Stimulated activated CD8-positive, alpha-beta memory T cell treated with anti-CD3 and anti-CD28 coated beads, Interleukin-4, amount 100 ng/mL, for 4 hours (primary cell): ENCODE results near the gene OTOP3.
A peak's percentile ranks its signal among the peaks of the same experiment; 100 is the strongest.
"Not testable (repeated sequence)": the region's sequence is repeated elsewhere in the genome, so short reads cannot be mapped to it uniquely, and the experiment has no call there.

Experiments used
- DNase-seq, 2 donors: peaks; one replicate each; pipeline ENCODE4 v3.0.0-alpha.2; 2020; ENCODE audit warnings: low read depth in 2 of 2, low spot score in 1 of 2

OTOP3 gene

DNA sequence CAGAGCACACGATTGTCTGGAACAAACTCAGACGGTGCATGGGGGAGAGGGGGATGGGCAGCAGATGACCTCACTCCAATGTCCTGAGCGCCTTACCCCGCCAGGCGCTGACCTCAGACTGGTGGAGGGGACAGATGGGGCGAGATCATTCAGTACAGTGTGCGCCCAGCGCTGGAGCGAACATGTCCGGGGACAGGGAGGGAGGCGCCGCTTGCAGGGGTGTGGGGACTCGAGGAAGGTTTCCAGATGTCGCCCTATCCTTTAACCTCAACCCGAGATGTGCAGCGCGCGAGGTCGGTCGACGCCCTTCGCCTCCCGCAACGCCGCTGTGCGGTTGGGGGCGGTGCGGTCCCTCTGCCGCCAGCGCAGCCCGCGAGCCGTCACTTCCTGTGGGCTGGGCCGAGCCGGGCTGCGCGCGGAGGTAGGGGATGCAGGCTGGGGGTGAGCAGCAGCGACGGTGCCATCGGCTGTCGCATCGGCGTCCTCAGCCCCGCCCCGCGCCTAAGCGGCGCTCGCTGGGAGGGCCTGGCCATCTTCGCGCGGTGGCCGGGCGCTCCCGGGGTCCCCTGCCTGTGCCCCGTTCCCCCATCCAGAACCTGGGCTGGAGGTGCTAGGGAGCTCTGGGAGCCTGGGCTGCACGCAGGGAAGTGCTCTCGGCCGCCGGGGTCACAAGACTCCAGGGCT, 46.4 kb downstream of the OTOP3 start:
- peak; percentile 31 to 56 for DNase-seq

DNA sequence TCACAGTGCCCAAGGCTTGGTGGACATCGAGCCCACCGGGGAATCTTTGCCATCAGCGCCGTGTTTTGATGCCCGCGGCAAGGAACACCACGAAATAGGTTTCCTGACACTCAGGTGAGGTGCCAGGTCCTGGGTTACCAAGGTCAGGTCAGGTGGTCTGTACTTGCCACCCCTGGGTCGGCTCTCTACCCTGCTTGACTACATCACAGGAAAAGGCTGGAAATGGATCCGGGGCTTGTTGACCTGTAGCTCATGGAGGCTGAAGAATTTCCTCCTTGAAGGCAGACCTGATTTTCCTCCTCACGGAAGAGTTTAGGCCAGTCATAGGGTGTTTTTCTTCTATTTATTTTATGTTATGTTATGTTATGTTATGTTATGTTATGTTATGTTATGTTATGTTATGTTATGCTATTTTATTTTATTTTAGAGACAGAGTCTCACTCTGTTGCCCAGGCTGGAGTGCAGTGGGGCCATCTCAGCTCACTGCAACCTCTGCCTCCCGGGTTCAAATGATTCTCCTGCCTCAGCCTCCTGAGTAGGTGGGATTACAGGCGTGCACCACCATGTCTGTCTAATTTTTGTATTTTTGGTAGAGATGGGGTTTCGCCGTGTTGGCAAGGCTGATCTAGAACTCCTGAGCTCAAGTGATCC, 47.1 kb downstream of the OTOP3 start:
- not testable (repeated sequence) for DNase-seq

GRCh38 chr17:74986206-74986576, 50.5 kb downstream of the OTOP3 start:
- DNase-seq, result no peak

DNA sequence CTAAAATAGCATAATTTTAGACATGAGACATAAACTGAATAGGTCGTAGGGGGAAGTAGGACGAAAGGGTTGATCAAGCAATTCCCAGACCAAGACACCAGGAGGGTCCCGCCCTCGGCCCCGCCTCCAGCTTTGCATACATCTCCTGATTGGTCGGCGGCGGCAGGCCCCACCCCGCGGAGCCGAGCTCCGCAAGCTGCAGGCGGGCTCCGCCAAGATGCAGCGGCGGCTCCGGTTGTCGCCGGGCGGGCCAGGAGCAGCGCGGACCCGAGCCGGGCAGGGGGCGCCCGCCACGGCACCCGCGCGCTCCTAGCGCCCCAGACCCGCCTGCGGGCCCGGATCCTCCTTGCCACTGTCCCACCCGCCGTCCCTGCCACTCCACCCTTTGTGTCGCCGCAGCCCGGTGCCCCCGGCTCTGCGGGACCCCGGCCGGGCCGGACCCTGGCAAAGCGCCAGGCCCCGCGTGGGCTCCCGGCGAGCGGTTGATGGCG, 51.8 kb downstream of the OTOP3 start, which contains the start of gene CDR2L:
TSS of gene CDR2L (plus strand) at position 215 of the 491 bp plus-strand sequence. CDS start 412 bp downstream, outside the sequence.
- DNase-seq, result peak; percentile 82 to 83

- DNase-seq, result no peak
Observed at GRCh38 chr17:74987909-74988711, 52.4 kb downstream of the OTOP3 start.

- DNase-seq, result no peak
Observed at GRCh38 chr17:74990581-74991105, 54.9 kb downstream of the OTOP3 start.

DNA sequence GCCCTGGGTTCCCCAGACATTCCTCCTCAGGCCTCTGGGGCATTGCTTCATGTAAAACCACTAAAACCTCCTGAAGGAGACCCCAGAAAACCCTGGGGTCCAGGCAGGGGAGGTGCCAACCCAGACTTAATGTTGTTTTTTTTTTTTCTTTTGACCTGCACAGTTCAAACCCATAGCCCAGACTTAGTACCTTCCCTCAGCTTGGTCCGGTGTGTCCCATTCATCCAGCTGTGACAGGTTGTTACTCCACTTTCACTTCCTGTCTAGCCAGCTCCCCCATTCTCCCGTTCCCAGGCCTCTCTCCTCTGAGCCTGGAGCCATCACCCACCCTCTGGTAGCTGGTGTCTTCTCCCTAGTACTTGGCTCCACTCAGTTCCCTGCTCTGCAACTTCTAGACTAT, 56.5 kb downstream of the OTOP3 start:
- no peak for DNase-seq

DNA sequence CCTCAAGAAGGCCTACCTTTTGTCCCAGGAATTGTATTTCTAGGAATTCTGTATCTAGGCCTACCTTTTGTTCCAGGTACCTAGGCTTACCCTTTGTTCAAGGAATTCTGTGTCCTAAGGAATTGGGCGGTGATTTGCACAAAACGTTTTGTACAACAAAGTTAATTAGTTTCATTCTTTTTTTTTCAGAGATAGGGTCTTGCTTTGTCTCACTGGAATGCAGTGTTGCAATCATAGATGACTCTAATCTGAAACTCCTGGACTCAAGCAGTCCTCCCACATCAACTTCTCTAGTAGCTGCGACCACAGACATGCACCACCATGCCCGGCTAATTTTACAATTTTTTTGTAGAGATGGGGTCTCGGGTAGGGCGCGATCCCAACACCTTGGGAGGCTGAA, 58.7 kb downstream of the OTOP3 start:
- no peak for DNase-seq

GRCh38 chr17:74995847-74996246, 60.1 kb downstream of the OTOP3 start:
- no peak for DNase-seq

- DNase-seq, result no peak
Observed at GRCh38 chr17:74998783-74999182, 63.1 kb downstream of the OTOP3 start.

DNA sequence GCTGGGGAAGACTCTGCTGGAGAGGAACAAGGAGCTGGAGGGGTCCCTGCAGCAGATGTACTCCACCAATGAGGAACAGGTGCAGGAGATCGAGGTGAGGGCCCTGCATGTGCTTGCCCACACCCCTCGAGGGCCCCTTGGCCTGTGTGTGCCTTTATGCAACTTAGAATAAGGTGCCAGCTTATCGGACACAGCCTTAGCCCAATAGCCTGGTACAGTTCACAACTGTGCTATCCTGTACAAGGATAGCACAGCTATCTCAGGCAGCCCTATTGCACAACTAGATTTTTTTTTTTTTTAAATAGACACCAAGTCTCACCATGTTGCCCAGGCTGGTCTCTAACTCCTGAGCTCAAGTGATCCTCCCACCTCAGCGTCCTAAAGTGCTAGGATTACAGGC, 63.8 kb downstream of the OTOP3 start:
- DNase-seq, result no peak
